OCI-LY3 (cell line): ENCODE data around the gene GNAQ.

Experiments used
- CTCF ChIP-seq: fragments of 200-600, 300-600 bp; sonication (generic); IDR thresholded peaks from 2 replicates; pipeline ENCODE4 v1.5.1; 2014; ENCODE audit warnings: antibody characterized with exemption, low read length, low read depth
- EZH2phosphoT487 ChIP-seq: fragments of 200-600 bp; shearing (Covaris generic); IDR thresholded peaks from 2 replicates; pipeline ENCODE4 v1.6.1; 2018; ENCODE audit warnings: antibody characterized with exemption, mixed run types, low read depth

GRCh38 chr9:77817590-77818311, 213.9 kb downstream of the GNAQ start:
- TF ChIP-seq CTCF (no peak), EZH2phosphoT487 (no peak)
